GM13977 (cell line): ENCODE data around the gene TNFRSF11A.

ENCODE experiments used
- DNase-seq: peaks from one replicate; pipeline ENCODE4 v3.0.0; 2012; ENCODE audit warnings: low spot score
- in situ Hi-C: fragments of 300-500 bp; cut with MboI; formaldehyde crosslinking; loops from one replicate; pipeline ENCODE4 v1.12.0; 2022; ENCODE audit warnings: low sequenced_read_pairs, low pct_unique_long_range_greater_than_20kb, mixed read lengths, inconsistent platforms; ENCODE audit not compliant: unreplicated experiment
- TF ChIP-seq, protein P1 (sequence below): IDR thresholded peaks from 2 replicates; pipeline ENCODE4 v1.5.1; 2012; ENCODE audit warnings: mild to moderate bottlenecking, control low read depth; ENCODE audit not compliant: insufficient read depth; ENCODE audit errors: extremely low read depth, missing control alignments

TNFRSF11A gene

DNA sequence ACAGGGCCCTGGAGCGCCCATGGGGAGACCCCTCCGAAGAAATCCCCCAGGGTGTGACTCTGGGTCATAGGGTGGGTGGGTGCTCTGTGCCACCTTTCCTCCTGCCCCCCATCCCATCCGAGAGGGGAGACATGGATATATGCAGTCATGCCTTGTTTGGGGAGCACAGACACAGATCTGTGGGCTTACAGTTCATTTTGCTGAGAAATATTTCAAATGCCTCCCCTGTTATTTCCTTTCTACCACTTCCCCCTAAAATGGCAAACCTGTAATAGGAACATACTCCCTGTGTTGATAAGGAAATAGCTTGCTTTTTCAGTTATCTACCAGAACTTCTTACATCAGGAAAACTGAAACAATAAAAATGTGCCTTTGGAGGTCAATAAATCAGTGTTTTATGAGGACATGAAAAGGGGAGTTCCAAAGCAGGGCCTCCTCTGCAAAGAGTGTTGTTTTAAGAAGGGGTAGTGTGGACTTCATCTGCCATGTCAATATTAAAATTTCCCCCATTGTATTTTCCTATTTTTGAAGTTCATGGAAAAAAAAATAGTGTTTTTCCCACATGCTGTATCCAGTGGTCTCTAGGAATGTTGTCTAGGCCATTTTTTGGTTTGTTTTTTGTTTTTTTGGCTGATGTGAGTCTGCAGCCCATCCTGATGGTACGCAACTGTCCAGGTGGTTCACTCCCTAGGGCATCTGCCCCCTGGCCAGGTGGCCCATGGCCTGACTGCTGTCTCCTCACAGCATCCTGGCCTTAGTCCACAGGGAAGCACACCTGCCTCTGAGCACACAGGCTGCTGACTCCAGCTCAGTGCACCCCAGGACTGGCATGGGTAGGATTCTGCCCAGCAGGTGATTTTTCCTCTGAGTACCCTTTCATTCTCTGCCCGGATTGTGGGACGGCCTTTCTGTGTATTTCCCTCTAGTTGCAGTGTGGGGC, 3.7 kb downstream of the TNFRSF11A start:
- no peak for DNase-seq
- in situ Hi-C loops: no loop called here
- TF ChIP-seq, protein P1, sequence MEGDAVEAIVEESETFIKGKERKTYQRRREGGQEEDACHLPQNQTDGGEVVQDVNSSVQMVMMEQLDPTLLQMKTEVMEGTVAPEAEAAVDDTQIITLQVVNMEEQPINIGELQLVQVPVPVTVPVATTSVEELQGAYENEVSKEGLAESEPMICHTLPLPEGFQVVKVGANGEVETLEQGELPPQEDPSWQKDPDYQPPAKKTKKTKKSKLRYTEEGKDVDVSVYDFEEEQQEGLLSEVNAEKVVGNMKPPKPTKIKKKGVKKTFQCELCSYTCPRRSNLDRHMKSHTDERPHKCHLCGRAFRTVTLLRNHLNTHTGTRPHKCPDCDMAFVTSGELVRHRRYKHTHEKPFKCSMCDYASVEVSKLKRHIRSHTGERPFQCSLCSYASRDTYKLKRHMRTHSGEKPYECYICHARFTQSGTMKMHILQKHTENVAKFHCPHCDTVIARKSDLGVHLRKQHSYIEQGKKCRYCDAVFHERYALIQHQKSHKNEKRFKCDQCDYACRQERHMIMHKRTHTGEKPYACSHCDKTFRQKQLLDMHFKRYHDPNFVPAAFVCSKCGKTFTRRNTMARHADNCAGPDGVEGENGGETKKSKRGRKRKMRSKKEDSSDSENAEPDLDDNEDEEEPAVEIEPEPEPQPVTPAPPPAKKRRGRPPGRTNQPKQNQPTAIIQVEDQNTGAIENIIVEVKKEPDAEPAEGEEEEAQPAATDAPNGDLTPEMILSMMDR: no peak

DNA sequence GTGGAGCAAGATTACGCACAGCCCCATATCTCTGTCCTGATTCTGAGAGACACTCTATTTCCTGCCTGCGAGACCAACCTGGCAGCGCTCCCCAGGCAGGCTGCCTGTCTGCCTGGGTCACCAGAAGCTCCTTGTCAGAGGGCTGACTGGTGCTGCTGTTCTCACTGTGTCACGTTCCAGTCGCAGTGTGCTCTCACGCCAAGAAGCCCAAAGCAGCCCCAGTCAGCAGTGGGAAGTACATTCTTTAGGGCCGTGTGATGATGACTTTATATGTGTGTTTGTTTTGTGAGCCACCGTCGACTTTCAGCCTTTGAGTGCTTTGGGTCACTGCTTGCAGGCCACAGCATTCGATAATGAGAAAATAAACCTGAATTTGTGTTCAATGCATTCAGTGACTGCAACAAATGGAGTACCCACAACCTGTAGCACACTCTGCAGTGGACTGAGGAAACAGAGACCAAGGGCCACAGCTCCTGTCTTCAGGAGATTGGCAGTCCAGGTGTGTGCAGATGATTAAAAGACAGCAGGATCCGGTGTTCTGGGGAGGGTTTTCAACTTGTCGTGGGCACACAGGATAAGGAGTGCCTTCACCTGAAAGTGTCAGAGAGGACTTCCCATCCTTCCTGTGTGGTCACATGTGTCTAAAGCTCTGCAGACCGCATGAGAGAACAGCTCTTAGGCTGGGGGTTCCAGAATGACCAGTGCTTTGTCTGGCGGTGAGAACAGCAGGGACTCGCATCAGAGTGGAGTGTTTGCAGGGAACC, 4.8 kb downstream of the TNFRSF11A start:
- in situ Hi-C loops: no loop called here
- TF ChIP-seq, protein P1: no peak
- no peak for DNase-seq

DNA sequence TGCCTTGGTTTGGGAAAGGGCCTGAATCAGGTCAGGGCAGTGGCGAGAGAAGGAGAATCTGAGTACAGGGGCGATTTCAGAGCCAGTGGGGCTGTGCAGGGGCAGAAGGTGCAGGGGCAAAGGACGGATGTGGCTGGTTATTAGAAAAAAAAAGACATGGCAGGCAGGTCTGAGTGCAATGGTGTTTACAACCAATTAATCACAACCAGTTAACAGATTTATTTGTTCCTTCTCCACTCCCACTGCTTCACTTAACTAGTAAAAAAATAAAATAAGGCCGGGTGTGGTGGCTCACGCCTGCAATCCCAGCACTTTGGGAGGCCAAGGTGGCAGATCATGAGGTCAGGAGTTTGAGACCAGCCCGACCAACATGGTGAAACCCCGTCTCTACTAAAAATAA, 5.5 kb downstream of the TNFRSF11A start:
- DNase-seq: no peak
- in situ Hi-C loops: no loop called here
- TF ChIP-seq, protein P1: no peak

DNA sequence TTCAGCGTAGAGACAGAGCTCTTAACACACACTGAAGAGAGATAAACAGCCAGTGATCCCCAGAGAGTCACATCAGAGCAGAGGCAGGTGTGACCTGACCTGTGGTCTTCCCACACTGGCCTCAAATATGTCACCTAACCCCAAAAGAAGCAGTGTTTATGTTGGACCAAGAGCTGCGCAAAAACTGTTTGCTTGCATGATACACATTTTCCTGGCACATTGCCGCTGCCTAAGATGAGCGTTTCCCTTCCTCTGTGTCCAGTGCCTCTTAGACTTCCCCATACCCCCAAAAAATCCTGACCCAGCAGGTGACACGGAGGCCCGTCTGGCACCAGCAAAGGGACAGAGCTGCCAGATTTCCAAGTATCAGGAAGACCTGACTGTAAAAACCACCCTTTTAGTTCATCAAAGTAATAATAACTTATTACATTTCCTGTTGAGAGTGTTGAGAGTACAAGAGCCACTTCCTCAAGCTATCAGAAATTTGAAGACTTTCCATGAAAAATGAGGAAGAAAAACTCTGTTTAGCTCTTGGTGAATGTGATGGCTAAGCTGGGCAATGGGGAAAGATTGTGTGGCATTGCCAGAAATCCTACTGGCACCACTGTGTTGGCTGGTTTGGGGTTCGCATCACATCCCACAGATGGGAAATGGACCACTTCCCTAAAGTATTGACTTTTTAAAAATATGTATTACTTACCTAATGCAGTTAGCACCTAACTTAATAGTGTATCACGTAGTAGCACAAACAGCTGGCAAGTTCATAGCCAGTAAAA, 6.7 kb downstream of the TNFRSF11A start:
- TF ChIP-seq, protein P1: no peak
- DNase-seq: no peak
- in situ Hi-C loops: no loop called here

DNA sequence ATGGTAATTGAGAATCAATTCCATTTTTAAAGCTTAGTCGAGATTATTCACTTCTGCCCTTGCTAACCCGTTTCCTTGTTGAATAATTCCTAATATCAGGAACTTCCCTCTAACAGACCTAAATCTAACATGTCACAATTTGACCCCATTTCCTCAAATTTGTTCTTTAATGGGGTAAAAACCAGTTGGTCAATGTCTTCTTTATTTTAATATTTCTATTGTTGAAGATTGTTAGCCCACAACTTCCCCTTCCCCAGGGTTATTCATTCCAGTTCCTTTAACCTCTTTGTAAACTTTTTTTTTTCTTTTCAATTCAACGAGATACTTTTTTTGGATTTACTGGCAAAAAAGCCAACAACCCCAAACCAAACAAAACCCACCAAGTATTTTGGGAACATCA, 7.3 kb downstream of the TNFRSF11A start:
- no peak for DNase-seq
- TF ChIP-seq, protein P1: no peak
- in situ Hi-C loops: no loop called here
